H1 (cell line): ENCODE results near the gene APH1B.

Source experiments
- BCL11A ChIP-seq, 2 experiments: IDR thresholded peaks; one replicate each; pipeline ENCODE4 v1.6.1; 2011; ENCODE audit warnings: low read depth in 2 of 2, low read length in 2 of 2, mild to moderate bottlenecking in 2 of 2
- CTCF ChIP-seq, 3 experiments: IDR thresholded peaks; 1 replicate in 2 of 3; 2 replicates in 1 of 3; pipeline versions ENCODE4 v1.5.1 to v1.6.1; 2011; ENCODE audit warnings: low read length in 3 of 3, mild to moderate bottlenecking in 3 of 3, inconsistent platforms in 2 of 3, low read depth in 1 of 3, moderate library complexity in 1 of 3; ENCODE audit not compliant: insufficient read depth in 1 of 3; ENCODE audit errors: control extremely low read depth in 1 of 3
- EZH2 ChIP-seq: fragments of 200-600 bp; sonication (generic); IDR thresholded peaks from 2 replicates; pipeline ENCODE4 v1.7.1; 2012; ENCODE audit warnings: low read depth, mild to moderate bottlenecking, moderate library complexity, low read length, inconsistent platforms; ENCODE audit not compliant: severe bottlenecking
- GTF2F1 ChIP-seq: IDR thresholded peaks from 2 replicates; pipeline ENCODE4 v1.6.1; 2012; ENCODE audit warnings: low read depth, low read length, improper control_type of control experiment, borderline replicate concordance
- HDAC6 ChIP-seq: IDR thresholded peaks from one replicate; pipeline ENCODE4 v1.7.1; 2012; ENCODE audit warnings: low read depth, mild to moderate bottlenecking, inconsistent platforms, low read length, moderate library complexity
- POLR2A ChIP-seq, 2 experiments: IDR thresholded peaks; 1 replicate in 1 of 2; 2 replicates in 1 of 2; pipeline ENCODE4 v1.6.1; 2011; ENCODE audit warnings: low read depth in 2 of 2, low read length in 2 of 2, mild to moderate bottlenecking in 2 of 2; ENCODE audit errors: control extremely low read depth in 1 of 2
- POLR2AphosphoS5 ChIP-seq: IDR thresholded peaks from 2 replicates; pipeline ENCODE4 v1.6.1; 2011; ENCODE audit warnings: low read depth, low read length
- RAD21 ChIP-seq, 2 experiments: IDR thresholded peaks in 1 of 2; conservative IDR thresholded peaks in 1 of 2; 2 replicates each; pipeline ENCODE4 v1.6.1; 2011; ENCODE audit warnings: low read depth in 2 of 2, low read length in 2 of 2, improper control_type of control experiment in 1 of 2, inconsistent platforms in 1 of 2, mild to moderate bottlenecking in 1 of 2, moderate library complexity in 1 of 2
- RXRA ChIP-seq: IDR thresholded peaks from 2 replicates; pipeline ENCODE4 v1.6.1; 2011; ENCODE audit warnings: low read depth, mild to moderate bottlenecking, low read length, moderate library complexity; ENCODE audit not compliant: insufficient read depth
- SIX5 ChIP-seq: IDR thresholded peaks from 2 replicates; pipeline ENCODE4 v1.6.1; 2011; ENCODE audit warnings: mild to moderate bottlenecking, low read depth, low read length
- SP1 ChIP-seq: IDR thresholded peaks from 2 replicates; pipeline ENCODE4 v1.6.1; 2011; ENCODE audit warnings: low read depth, low read length
- TAF1 ChIP-seq: IDR thresholded peaks from 2 replicates; pipeline ENCODE4 v1.6.1; 2011; ENCODE audit warnings: mild to moderate bottlenecking, low read depth, low read length
- ZNF274 ChIP-seq: IDR thresholded peaks from 2 replicates; pipeline ENCODE4 v1.7.0; 2012; ENCODE audit warnings: low read length, borderline replicate concordance; ENCODE audit errors: extremely low read depth

- TF ChIP-seq GTF2F1 (no peak), POLR2A (IDR thresholded peaks at IDR 0.05; ENCODE audit: control extremely low read depth in 1 of 2, low read depth in 2 of 2, low read length in 2 of 2) (no peak), RXRA (no peak), CTCF (IDR thresholded peaks at IDR 0.05; ENCODE audit: control extremely low read depth in 1 of 3, insufficient read depth in 1 of 3, low read depth in 1 of 3, low read length in 3 of 3) (no peak), SIX5 (no peak), HDAC6 (no peak), POLR2AphosphoS5 (no peak), EZH2 (no peak), ZNF274 (no peak), SP1 (no peak), RAD21 (IDR thresholded peaks at IDR 0.05 in 1 of 2, conservative IDR thresholded peaks at IDR 0.05 in 1 of 2; ENCODE audit: low read depth in 2 of 2, low read length in 2 of 2) (no peak), BCL11A (IDR thresholded peaks at IDR 0.05; ENCODE audit: low read depth in 2 of 2, low read length in 2 of 2) (no peak), TAF1 (no peak)
Measured at GRCh38 chr15:63324770-63325169, 47.4 kb downstream of the APH1B start.
